Measurements from ENCODE around the gene GRAMD1A. TPM values are rescaled to one million over a fixed set of nuclear protein-coding genes. Genes with fewer than 3 reads are reported as not detected.

Gene GRAMD1A
- total RNA-seq, 3 donors from 2014 or later (not counting 1 experiment from before 2014, with no cell fraction given) = 57.6 to 80.3 (median 66.6) TPM

DNA sequence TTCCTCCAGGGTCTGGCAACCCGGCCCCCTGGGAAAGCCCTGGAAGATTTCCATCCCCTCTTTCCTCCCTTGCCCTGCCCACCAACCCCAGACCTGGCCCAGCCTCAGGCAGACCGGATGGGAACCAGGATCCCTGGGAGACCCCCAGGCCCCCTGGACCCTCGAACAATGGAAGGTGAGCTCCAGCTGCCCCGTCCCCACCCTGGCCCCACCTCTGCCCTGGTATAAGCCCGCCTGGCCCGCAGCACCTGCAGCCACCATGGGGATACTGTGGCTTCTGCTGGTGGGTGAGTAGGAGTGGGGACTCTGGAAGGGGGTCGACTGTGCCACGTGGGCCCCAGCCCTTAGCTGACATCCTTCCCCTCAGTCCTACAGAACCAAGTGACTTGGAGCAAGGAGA is 73.8 kb downstream of the GRAMD1A start:
- ATAC-seq (no peak), DNase-seq (no peak)
- Mint-ChIP-seq H3K4me1 (peaks cover 0 to 22% of the 10 kb centered on the region in 2 donors), H3K36me3 (no peaks in the 10 kb centered on the region), H3K4me3 (no peak overlapping the region), H3K27me3 (ENCODE audit: low read depth in 2 of 2) (peaks cover 0 to 13% of the 10 kb centered on the region in 2 donors), H3K9me3 (no peaks in the 10 kb centered on the region), H3K27ac (no peak overlapping the region)
- WGBS (ENCODE audit: insufficient coverage) = 80% methylated on average over 8 of the region's 8 CpGs
- H3K9me3 ChIP-seq (ENCODE audit: control insufficient read depth, insufficient read depth, low read length) = peaks cover 7% of the 10 kb centered on the region
- H3K27ac ChIP-seq (ENCODE audit: low read length) = no peak overlapping the region
- no peaks in the 10 kb centered on the region for H3K36me3 ChIP-seq (ENCODE audit: control insufficient read depth, insufficient read depth, low read length)
- no peak overlapping the region for H3K4me3 ChIP-seq (ENCODE audit: low read length)
- intact Hi-C loops (cut with micrococcal nuclease) = no loop called here
- peaks cover 22% of the 10 kb centered on the region for H3K4me1 ChIP-seq (ENCODE audit: control insufficient read depth, insufficient read depth, low read length)
- TF ChIP-seq, protein P1, sequence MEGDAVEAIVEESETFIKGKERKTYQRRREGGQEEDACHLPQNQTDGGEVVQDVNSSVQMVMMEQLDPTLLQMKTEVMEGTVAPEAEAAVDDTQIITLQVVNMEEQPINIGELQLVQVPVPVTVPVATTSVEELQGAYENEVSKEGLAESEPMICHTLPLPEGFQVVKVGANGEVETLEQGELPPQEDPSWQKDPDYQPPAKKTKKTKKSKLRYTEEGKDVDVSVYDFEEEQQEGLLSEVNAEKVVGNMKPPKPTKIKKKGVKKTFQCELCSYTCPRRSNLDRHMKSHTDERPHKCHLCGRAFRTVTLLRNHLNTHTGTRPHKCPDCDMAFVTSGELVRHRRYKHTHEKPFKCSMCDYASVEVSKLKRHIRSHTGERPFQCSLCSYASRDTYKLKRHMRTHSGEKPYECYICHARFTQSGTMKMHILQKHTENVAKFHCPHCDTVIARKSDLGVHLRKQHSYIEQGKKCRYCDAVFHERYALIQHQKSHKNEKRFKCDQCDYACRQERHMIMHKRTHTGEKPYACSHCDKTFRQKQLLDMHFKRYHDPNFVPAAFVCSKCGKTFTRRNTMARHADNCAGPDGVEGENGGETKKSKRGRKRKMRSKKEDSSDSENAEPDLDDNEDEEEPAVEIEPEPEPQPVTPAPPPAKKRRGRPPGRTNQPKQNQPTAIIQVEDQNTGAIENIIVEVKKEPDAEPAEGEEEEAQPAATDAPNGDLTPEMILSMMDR (IDR thresholded peaks at IDR 0.05) = no peak
- H3K27me3 ChIP-seq (ENCODE audit: control insufficient read depth, insufficient read depth, low read length) = no peaks in the 10 kb centered on the region

GRCh38 chr19:35074426-35075201 is 74.5 kb downstream of the GRAMD1A start:
- peaks cover 7% of the 10 kb centered on the region for H3K9me3 ChIP-seq (ENCODE audit: control insufficient read depth, insufficient read depth, low read length)
- H3K4me3 Mint-ChIP-seq = no peak overlapping the region
- H3K27me3 ChIP-seq (ENCODE audit: control insufficient read depth, insufficient read depth, low read length) = no peaks in the 10 kb centered on the region
- H3K27ac ChIP-seq (ENCODE audit: low read length) = no peak overlapping the region
- H3K4me3 ChIP-seq (ENCODE audit: low read length) = no peak overlapping the region
- no peaks in the 10 kb centered on the region for H3K36me3 Mint-ChIP-seq
- H3K36me3 ChIP-seq (ENCODE audit: control insufficient read depth, insufficient read depth, low read length) = no peaks in the 10 kb centered on the region
- DNase-seq = no peak
- H3K4me1 Mint-ChIP-seq = peaks cover 0 to 22% of the 10 kb centered on the region in 2 donors
- no peak overlapping the region for H3K27ac Mint-ChIP-seq
- no peaks in the 10 kb centered on the region for H3K9me3 Mint-ChIP-seq
- H3K27me3 Mint-ChIP-seq (ENCODE audit: low read depth in 2 of 2) = peaks cover 0 to 16% of the 10 kb centered on the region in 2 donors
- TF ChIP-seq, protein P1 (IDR thresholded peaks at IDR 0.05) = no peak
- intact Hi-C loops (cut with micrococcal nuclease) = no loop called here
- WGBS (ENCODE audit: insufficient coverage) = 82% methylated on average over 21 of the region's 21 CpGs
- ATAC-seq = no peak
- peaks cover 22% of the 10 kb centered on the region for H3K4me1 ChIP-seq (ENCODE audit: control insufficient read depth, insufficient read depth, low read length)

DNA sequence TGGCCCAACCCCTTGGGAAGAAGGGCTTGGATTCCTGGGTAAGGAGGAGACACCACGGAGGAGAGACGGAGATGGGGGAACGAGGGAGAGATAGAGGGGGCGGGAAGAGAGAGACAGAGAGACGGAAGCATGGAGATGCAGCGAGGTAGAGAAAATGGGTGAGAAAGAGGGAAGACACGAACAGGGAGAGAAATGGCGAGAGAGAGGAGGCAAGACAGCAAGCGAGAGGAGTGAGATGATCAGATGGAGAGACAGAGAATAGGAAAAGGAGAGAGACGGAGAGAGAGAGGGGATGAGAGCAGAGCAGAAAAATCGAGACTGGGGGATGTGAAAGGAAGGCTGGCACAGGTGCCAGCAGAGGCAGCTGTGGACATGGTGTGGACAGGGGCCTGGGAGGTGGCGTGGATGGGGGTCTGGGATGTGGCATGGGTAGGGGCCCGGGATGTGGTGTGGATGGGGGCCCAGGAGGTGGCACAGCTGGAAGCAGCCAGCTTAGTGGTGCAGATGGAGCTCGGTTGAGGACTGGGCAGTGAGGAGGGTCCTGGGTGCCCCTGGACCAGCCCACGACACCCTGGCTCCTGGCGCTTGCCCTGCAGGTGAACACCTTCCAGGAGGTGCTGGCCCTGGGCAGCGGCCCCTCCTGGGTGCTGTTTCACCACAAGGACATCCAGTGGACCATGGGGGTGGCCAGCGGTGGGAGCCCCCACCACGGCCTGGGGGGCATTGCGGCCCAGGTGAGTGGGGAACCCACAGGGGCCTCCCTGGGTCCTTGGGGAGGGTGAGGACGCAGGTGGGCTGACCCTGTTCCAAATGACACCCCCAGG is 75.3 kb downstream of the GRAMD1A start:
- no peak for DNase-seq
- TF ChIP-seq, protein P1 (IDR thresholded peaks at IDR 0.05) = no peak
- ATAC-seq = no peak
- no peak overlapping the region for H3K27ac Mint-ChIP-seq
- H3K9me3 ChIP-seq (ENCODE audit: control insufficient read depth, insufficient read depth, low read length) = peaks cover 4% of the 10 kb centered on the region
- intact Hi-C loops (cut with micrococcal nuclease) = no loop called here
- H3K27me3 Mint-ChIP-seq (ENCODE audit: low read depth in 2 of 2) = peaks cover 0 to 16% of the 10 kb centered on the region in 2 donors
- peaks cover 0 to 22% of the 10 kb centered on the region in 2 donors for H3K4me1 Mint-ChIP-seq
- H3K4me3 ChIP-seq (ENCODE audit: low read length) = no peak overlapping the region
- H3K36me3 ChIP-seq (ENCODE audit: control insufficient read depth, insufficient read depth, low read length) = no peaks in the 10 kb centered on the region
- peaks cover 22% of the 10 kb centered on the region for H3K4me1 ChIP-seq (ENCODE audit: control insufficient read depth, insufficient read depth, low read length)
- H3K27ac ChIP-seq (ENCODE audit: low read length) = no peak overlapping the region
- H3K36me3 Mint-ChIP-seq = no peaks in the 10 kb centered on the region
- 92% methylated on average over 21 of the region's 21 CpGs for WGBS (ENCODE audit: insufficient coverage)
- H3K4me3 Mint-ChIP-seq = no peak overlapping the region
- H3K9me3 Mint-ChIP-seq = no peaks in the 10 kb centered on the region
- no peaks in the 10 kb centered on the region for H3K27me3 ChIP-seq (ENCODE audit: control insufficient read depth, insufficient read depth, low read length)
